HUES64 (cell line): ENCODE results near the gene ILF2.
"Not testable (repeated sequence)": the region's sequence is repeated elsewhere in the genome, so short reads cannot be mapped to it uniquely, and the experiment has no call there.

Experiments used
- H3K27ac ChIP-seq: 2 replicates; pipeline ENCODE4 v1.7.0; 2013; ENCODE audit warnings: low read depth, low read length, inconsistent platforms
- H3K27me3 ChIP-seq: 2 replicates; pipeline ENCODE4 v1.6.1; 2013; ENCODE audit warnings: mild to moderate bottlenecking, low read length; ENCODE audit not compliant: insufficient read depth
- H3K36me3 ChIP-seq: 2 replicates; pipeline ENCODE4 v1.6.1; 2013; ENCODE audit warnings: mild to moderate bottlenecking, low read length; ENCODE audit not compliant: insufficient read depth
- H3K4me1 ChIP-seq: 2 replicates; pipeline ENCODE4 v1.6.1; 2013; ENCODE audit warnings: mild to moderate bottlenecking, low read length, moderate library complexity; ENCODE audit not compliant: insufficient read depth
- H3K4me3 ChIP-seq: 2 replicates; pipeline ENCODE4 v1.5.1; 2013; ENCODE audit warnings: mild to moderate bottlenecking, low read length, moderate library complexity
- H3K9ac ChIP-seq: 2 replicates; pipeline ENCODE4 v1.6.1; 2013; ENCODE audit warnings: mild to moderate bottlenecking, low read depth, low read length
- H3K9me3 ChIP-seq: 2 replicates; pipeline ENCODE4 v1.6.1; 2013; ENCODE audit warnings: low read depth, low read length; ENCODE audit not compliant: insufficient read depth
- WGBS: fragments of 150-250, 120-280 bp; methylation state at CpG from one replicate; pipeline ENCODE4 v1.1.7; 2013; ENCODE audit warnings: missing lambda C conversion rate; 5-methylcytosine and 5-hydroxymethylcytosine counted together

Gene ILF2

GRCh38 chr1:153678519-153679336 is 7.9 kb upstream of the ILF2 start, which contains the start of gene NPR1:
Gene NPR1 (plus strand): TSS chr1:153678688. CDS start chr1:153679109, 421 bp downstream.
- peaks cover 5% of the 10 kb centered on the region; the same call in 1 of the 2 replicates for H3K4me1 ChIP-seq
- H3K27ac ChIP-seq = no peak within 1 kb of the TSS
- no peaks in the 10 kb centered on the region for H3K9me3 ChIP-seq
- peak within 1 kb of the TSS; percentile 65 for H3K4me3 ChIP-seq
- H3K9ac ChIP-seq = 0 out of 2 replicates have a peak within 1 kb of the TSS, but pooled peaks have one; percentile 13
- under 1% methylated on average over 78 of the region's 78 CpGs for WGBS
- H3K27me3 ChIP-seq = peaks cover 40% of the 10 kb centered on the region
- H3K36me3 ChIP-seq = no peaks in the 10 kb centered on the region

- Histone ChIP-seq H3K36me3 (no peaks in the 10 kb centered on the region), H3K4me1 (peaks cover 5% of the 10 kb centered on the region; the same call in 1 of the 2 replicates), H3K4me3 (peak overlapping the region; percentile 65), H3K9ac (0 out of 2 replicates have a peak overlapping the region, but pooled peaks have one; percentile 13), H3K9me3 (no peaks in the 10 kb centered on the region), H3K27ac (no peak overlapping the region), H3K27me3 (peaks cover 40% of the 10 kb centered on the region)
- WGBS = 5% methylated on average over 29 of the region's 29 CpGs
Observed at GRCh38 chr1:153677718-153678518, 7.1 kb upstream of the ILF2 start.

GRCh38 chr1:153673511-153673910 is 2.7 kb upstream of the ILF2 start:
- Histone ChIP-seq H3K36me3 (peaks cover 15% of the 10 kb centered on the region), H3K4me1 (peaks cover 12% of the 10 kb centered on the region), H3K9me3 (no peaks in the 10 kb centered on the region), H3K27me3 (peaks cover 8% of the 10 kb centered on the region), H3K27ac (no peak overlapping the region), H3K4me3 (no peak overlapping the region), H3K9ac (no peak overlapping the region)
- 82% methylated on average over 1 of the region's 2 CpGs for WGBS

- WGBS = 17% methylated on average over 26 of the region's 28 CpGs
Observed at GRCh38 chr1:153671628-153672353, 998 bp upstream of the ILF2 start.

GRCh38 chr1:153670257-153670858 is 435 bp downstream of the ILF2 start:
- no peaks in the 10 kb centered on the region for H3K9me3 ChIP-seq
- WGBS = 1% methylated on average over 22 of the region's 22 CpGs
- H3K4me3 ChIP-seq = peak overlapping the region; percentile 91
- peak overlapping the region; percentile 67 for H3K27ac ChIP-seq
- peaks cover 46% of the 10 kb centered on the region for H3K36me3 ChIP-seq
- no peaks in the 10 kb centered on the region for H3K27me3 ChIP-seq
- H3K9ac ChIP-seq = peak overlapping the region; percentile 97
- H3K4me1 ChIP-seq = peaks cover 6% of the 10 kb centered on the region; the same call in 1 of the 2 replicates

More at GRCh38 chr1:153671628-153672353, 998 bp upstream of the ILF2 start:
- Histone ChIP-seq H3K27ac (peak overlapping the region; percentile 47; the same call in 1 of the 2 replicates), H3K9ac (peak overlapping the region; percentile 71), H3K36me3 (peaks cover 32% of the 10 kb centered on the region), H3K4me3 (peak overlapping the region; percentile 74)
- not testable (repeated sequence) for H3K4me1 ChIP-seq, H3K9me3 ChIP-seq, H3K27me3 ChIP-seq

GRCh38 chr1:153669606-153670005 is 1.2 kb downstream of the ILF2 start:
- Histone ChIP-seq H3K4me1 (peaks cover 6% of the 10 kb centered on the region; the same call in 1 of the 2 replicates), H3K9ac (peak overlapping the region; percentile 97), H3K9me3 (no peaks in the 10 kb centered on the region), H3K36me3 (peaks cover 54% of the 10 kb centered on the region), H3K27me3 (no peaks in the 10 kb centered on the region), H3K27ac (no peak overlapping the region), H3K4me3 (peak overlapping the region; percentile 91)
- 92% methylated on average over 6 of the region's 6 CpGs for WGBS

GRCh38 chr1:153668672-153669071 is 2.1 kb downstream of the ILF2 start:
- H3K27me3 ChIP-seq = not testable (repeated sequence)
- peaks cover 63% of the 10 kb centered on the region for H3K36me3 ChIP-seq
- 95% methylated on average over 8 of the region's 8 CpGs for WGBS

GRCh38 chr1:153667439-153667838 is 3.4 kb downstream of the ILF2 start:
- 94% methylated on average over 4 of the region's 4 CpGs for WGBS
- no peaks in the 10 kb centered on the region for H3K9me3 ChIP-seq
- H3K4me3 ChIP-seq = no peak overlapping the region
- H3K4me1 ChIP-seq = peaks cover 6% of the 10 kb centered on the region; the same call in 1 of the 2 replicates
- peaks cover 75% of the 10 kb centered on the region for H3K36me3 ChIP-seq
- H3K9ac ChIP-seq = no peak overlapping the region
- H3K27ac ChIP-seq = no peak overlapping the region
- no peaks in the 10 kb centered on the region for H3K27me3 ChIP-seq

More at GRCh38 chr1:153668672-153669071, 2.1 kb downstream of the ILF2 start:
- peak overlapping the region; percentile 91; the same call in 1 of the 2 replicates for H3K4me3 ChIP-seq
- not testable (repeated sequence) for H3K27ac ChIP-seq, H3K9me3 ChIP-seq, H3K4me1 ChIP-seq, H3K9ac ChIP-seq

GRCh38 chr1:153663211-153663610 is 7.6 kb downstream of the ILF2 start:
- Histone ChIP-seq H3K4me3 (no peak overlapping the region), H3K9ac (no peak overlapping the region), H3K27ac (no peak overlapping the region), H3K9me3 (no peaks in the 10 kb centered on the region), H3K4me1 (peaks cover 5% of the 10 kb centered on the region; the same call in 1 of the 2 replicates), H3K36me3 (peaks cover 77% of the 10 kb centered on the region), H3K27me3 (no peaks in the 10 kb centered on the region)
- WGBS = 98% methylated on average over 5 of the region's 5 CpGs

GRCh38 chr1:153662269-153662668 is 8.5 kb downstream of the ILF2 start:
- Histone ChIP-seq H3K27ac (no peak overlapping the region), H3K27me3 (no peaks in the 10 kb centered on the region), H3K9ac (no peak overlapping the region), H3K36me3 (peaks cover 68% of the 10 kb centered on the region), H3K9me3 (no peaks in the 10 kb centered on the region), H3K4me3 (no peak overlapping the region), H3K4me1 (peaks cover 5% of the 10 kb centered on the region; the same call in 1 of the 2 replicates)
- WGBS = 88% methylated on average over 1 of the region's 2 CpGs
